A549 (cell line): ENCODE data around the gene RARG. TPM values are rescaled to one million over a fixed set of nuclear protein-coding genes. Genes with fewer than 3 reads are reported as not detected.
A peak's percentile ranks its signal among the peaks of the same experiment; 100 is the strongest.

Source experiments
- ATAC-seq, 2 experiments: fragments of 200-7000 bp in 1 of 2; fragments of >200 bp in 1 of 2; cut with Nextera tagmentation in 1 of 2; cut with Tn5 transposase in 1 of 2; 3 replicates each; pipeline versions ENCODE4 v1.8.0 to v1.9.1; 2018 to 2020; ENCODE audit warnings: mild to moderate bottlenecking in 1 of 2, moderate library complexity in 1 of 2
- CTCF ChIA-PET: fragments of 300-600 bp; sonication (Branson Sonifier 250); formaldehyde crosslinking; extraction: SDS; loops from one replicate; lab custom pipeline; 2021; ENCODE audit warnings: antibody characterized with exemption, inconsistent platforms; lab: Yijun Ruan, JAX
- POLR2A ChIA-PET: fragments of 350-600 bp; formaldehyde crosslinking; extraction: SDS; loops from one replicate; lab custom pipeline; 2021; ENCODE audit warnings: antibody characterized with exemption, inconsistent platforms; lab: Yijun Ruan, JAX
- DNase-seq, 2 experiments: peaks; one replicate each; pipeline versions ENCODE4 v3.0.0 to v3.0.0-alpha.2; 2011 to 2016; ENCODE audit warnings: low read depth in 1 of 2, low spot score in 1 of 2
- FAIRE-seq: peaks from 2 replicates; lab custom pipeline; 2011; peaks lifted over from hg19 to GRCh38; lab: Jason Lieb, UNC
- H3K27ac ChIP-seq, 2 experiments: fragments of >200 bp; sonication (Bioruptor Twin); formaldehyde crosslinking; 3 replicates each; pipeline ENCODE4 v1.5.1; 2016 to 2017
- H3K4me1 ChIP-seq: fragments of >200 bp; sonication (Bioruptor Twin); formaldehyde crosslinking; 3 replicates; pipeline ENCODE4 v1.6.1; 2016
- H3K4me2 ChIP-seq: fragments of >200 bp; sonication (Bioruptor Twin); formaldehyde crosslinking; 3 replicates; pipeline ENCODE4 v1.6.1; 2016
- H3K4me3 ChIP-seq: fragments of >200 bp; sonication (Bioruptor Twin); formaldehyde crosslinking; 3 replicates; pipeline ENCODE4 v1.5.1; 2016
- H3K9me3 ChIP-seq: fragments of >200 bp; sonication (Bioruptor Twin); formaldehyde crosslinking; 3 replicates; pipeline ENCODE4 v1.6.1; 2016
- CEBPB ChIP-seq, 2 experiments: fragments of >200 bp in 1 of 2; sonication (Bioruptor Twin) in 1 of 2; formaldehyde crosslinking in 1 of 2; IDR thresholded peaks; 2 replicates each; pipeline ENCODE4 v1.6.1; 2012 to 2016
- CHD2 ChIP-seq: fragments of 150-350 bp; IDR thresholded peaks from 2 replicates; pipeline ENCODE4 v1.6.1; 2014; ENCODE audit warnings: low read length; ENCODE audit not compliant: partially characterized antibody
- CHD4 ChIP-seq: fragments of 200-600 bp; sonication (generic); IDR thresholded peaks from 2 replicates; pipeline ENCODE4 v1.6.1; 2016; ENCODE audit warnings: antibody characterized with exemption, mild to moderate bottlenecking, borderline replicate concordance
- HEYL ChIP-seq: fragments of 250-450 bp; sonication (Bioruptor Pico); IDR thresholded peaks from 2 replicates; pipeline ENCODE4 v1.8.0; 2021; ENCODE audit warnings: mild to moderate bottlenecking, moderate library complexity
- MAZ ChIP-seq: fragments of 150-350 bp; IDR thresholded peaks from 2 replicates; pipeline ENCODE4 v1.6.1; 2014; ENCODE audit warnings: antibody characterized with exemption, low read depth, low read length, borderline replicate concordance
- NFE2L2 ChIP-seq: fragments of 150-350 bp; conservative IDR thresholded peaks from 2 replicates; pipeline ENCODE4 v1.6.1; 2014; ENCODE audit warnings: low read length
- PHF8 ChIP-seq: fragments of 200-600 bp; sonication (generic); IDR thresholded peaks from 2 replicates; pipeline ENCODE4 v1.6.1; 2016; ENCODE audit warnings: low read depth, mild to moderate bottlenecking, antibody characterized with exemption, moderate library complexity, borderline replicate concordance
- POLR2AphosphoS2 ChIP-seq: conservative IDR thresholded peaks from 2 replicates; pipeline ENCODE4 v1.6.1; 2012; ENCODE audit warnings: low read length, improper control_type of control experiment, inconsistent platforms
- SMC3 ChIP-seq: fragments of >200 bp; sonication (Bioruptor Twin); formaldehyde crosslinking; IDR thresholded peaks from 3 replicates; pipeline ENCODE4 v1.6.1; 2018; ENCODE audit warnings: inconsistent platforms
- SREBF2 ChIP-seq: fragments of 450-650 bp; IDR thresholded peaks from 2 replicates; pipeline ENCODE4 v1.6.1; 2014; ENCODE audit warnings: mild to moderate bottlenecking, moderate library complexity
- TFCP2L1 ChIP-seq: fragments of 250-450 bp; sonication (Bioruptor Pico); IDR thresholded peaks from 2 replicates; pipeline ENCODE4 v1.5.0; 2021; ENCODE audit warnings: mild to moderate bottlenecking
- ZSCAN20 ChIP-seq: fragments of 250-450 bp; sonication (Bioruptor Pico); IDR thresholded peaks from 2 replicates; pipeline ENCODE4 v1.8.0; 2022; ENCODE audit warnings: mild to moderate bottlenecking, moderate library complexity
- WGBS: methylation state at CpG from one replicate; pipeline ENCODE4 v1.1.6; 2017; ENCODE audit errors: missing lambda C conversion rate; 5-methylcytosine and 5-hydroxymethylcytosine counted together
- polyA plus RNA-seq, 4 experiments: library from polyadenylated mRNA; depleted of rRNA in 3 of 4; stranded (reverse); fragments of >200 nt; fragmentation: RNase III in 1 of 4; extraction: RNeasy Plus Mini Kit Qiagen cat#74134 plus additional on column Dnase treatment in 1 of 4; gene quantifications; 2 replicates in 3 of 4; 3 replicates in 1 of 4; pipeline ENCODE4 v1.2.3, GENCODE V29; 2011 to 2017
- TF ChIP-seq, protein P1 (sequence below): fragments of >200 bp; sonication (Bioruptor Twin); formaldehyde crosslinking; IDR thresholded peaks from 3 replicates; pipeline ENCODE4 v1.5.1; 2016
- TF ChIP-seq, protein P2 (sequence below): fragments of 250-450 bp; sonication (Bioruptor Pico); IDR thresholded peaks from 2 replicates; pipeline ENCODE4 v1.5.0; 2021; ENCODE audit warnings: mild to moderate bottlenecking, moderate library complexity, borderline replicate concordance
- TF ChIP-seq, protein P3 (sequence below): IDR thresholded peaks from 2 replicates; pipeline ENCODE4 v1.6.1; 2012
- TF ChIP-seq, protein P4 (sequence below): fragments of 450-650 bp; IDR thresholded peaks from 2 replicates; pipeline ENCODE4 v1.6.1; 2014; ENCODE audit warnings: antibody characterized with exemption
- TF ChIP-seq, protein P5 (sequence below): fragments of 250-450 bp; sonication (Bioruptor Pico); IDR thresholded peaks from 2 replicates; pipeline ENCODE4 v1.5.0; 2020; ENCODE audit warnings: low read depth, mild to moderate bottlenecking, moderate library complexity

The RARG gene
- polyA plus RNA-seq, 2 of the 4 experiments (the other 2 are of a cell fraction), result 15.6 to 17.2 TPM

DNA sequence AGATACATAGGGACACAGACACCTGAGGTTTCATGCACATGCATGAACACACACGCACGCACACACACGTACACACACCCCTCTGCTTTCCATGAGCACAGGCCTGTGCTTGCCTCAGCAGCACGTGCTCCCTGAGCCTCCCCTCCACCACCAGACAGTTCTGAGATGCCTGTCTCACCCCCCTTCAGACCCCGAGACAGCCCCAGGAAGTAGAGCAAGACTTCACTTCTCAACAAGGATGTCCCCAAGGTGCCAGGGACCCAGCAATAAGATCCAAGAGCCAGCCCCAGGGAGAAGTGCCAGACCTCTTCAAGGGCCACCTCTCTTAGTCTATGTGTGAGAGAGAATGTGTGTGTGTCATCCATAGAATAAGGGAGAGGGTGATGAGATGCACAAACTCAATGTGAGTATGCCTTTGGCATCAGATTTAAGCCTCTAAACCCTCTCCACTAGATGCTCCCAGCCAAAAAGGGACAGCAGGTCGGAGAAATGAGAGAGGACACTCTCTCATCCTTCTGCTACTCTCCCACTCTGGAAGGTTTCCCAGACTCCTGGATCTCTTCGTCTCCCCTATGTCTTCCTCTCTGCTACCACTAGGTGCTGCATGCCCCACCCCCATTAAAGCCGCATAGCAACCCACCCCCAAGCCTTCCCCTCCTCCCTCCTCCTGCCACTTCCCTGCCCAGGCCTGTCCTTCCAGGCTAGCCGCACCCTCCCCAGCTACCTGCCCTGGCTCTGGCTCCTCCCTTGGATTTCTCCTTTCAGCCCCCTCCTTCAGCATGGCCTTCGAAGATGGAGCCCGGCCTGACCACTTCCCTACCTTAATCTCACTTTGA lies 7.7 kb downstream of the RARG start:
- ATAC-seq (peak in 1 of 2 experiments; percentile 8; a peak in 2 of 6 replicates), FAIRE-seq (no peak), DNase-seq (peak; percentile 44 to 50)
- Histone ChIP-seq H3K4me3 (no peak overlapping the region), H3K27ac (peak overlapping the region; percentile 12 to 61; a peak in 3 of 6 replicates), H3K4me1 (peaks cover 32% of the 10 kb centered on the region), H3K4me2 (peak overlapping the region; percentile 25; the same call in 1 of the 3 replicates), H3K9me3 (no peaks in the 10 kb centered on the region)
- POLR2A ChIA-PET, result no interaction called here
- WGBS, result 79% methylated on average over 10 of the region's 11 CpGs
- no peak for TF ChIP-seq SREBF2
- TF ChIP-seq, protein P1, sequence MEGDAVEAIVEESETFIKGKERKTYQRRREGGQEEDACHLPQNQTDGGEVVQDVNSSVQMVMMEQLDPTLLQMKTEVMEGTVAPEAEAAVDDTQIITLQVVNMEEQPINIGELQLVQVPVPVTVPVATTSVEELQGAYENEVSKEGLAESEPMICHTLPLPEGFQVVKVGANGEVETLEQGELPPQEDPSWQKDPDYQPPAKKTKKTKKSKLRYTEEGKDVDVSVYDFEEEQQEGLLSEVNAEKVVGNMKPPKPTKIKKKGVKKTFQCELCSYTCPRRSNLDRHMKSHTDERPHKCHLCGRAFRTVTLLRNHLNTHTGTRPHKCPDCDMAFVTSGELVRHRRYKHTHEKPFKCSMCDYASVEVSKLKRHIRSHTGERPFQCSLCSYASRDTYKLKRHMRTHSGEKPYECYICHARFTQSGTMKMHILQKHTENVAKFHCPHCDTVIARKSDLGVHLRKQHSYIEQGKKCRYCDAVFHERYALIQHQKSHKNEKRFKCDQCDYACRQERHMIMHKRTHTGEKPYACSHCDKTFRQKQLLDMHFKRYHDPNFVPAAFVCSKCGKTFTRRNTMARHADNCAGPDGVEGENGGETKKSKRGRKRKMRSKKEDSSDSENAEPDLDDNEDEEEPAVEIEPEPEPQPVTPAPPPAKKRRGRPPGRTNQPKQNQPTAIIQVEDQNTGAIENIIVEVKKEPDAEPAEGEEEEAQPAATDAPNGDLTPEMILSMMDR, result peak; percentile 8; the same call in 1 of the 3 replicates
- TF ChIP-seq POLR2AphosphoS2, result no peak
- CTCF ChIA-PET, result interaction anchor here (0.8 to 33.2 kb wide), 10 partner anchors 8 to 157 kb away, joined by 3 to 1046 read pairs (median 6); partner anchors contain the start of genes MYG1 and PFDN5

DNA sequence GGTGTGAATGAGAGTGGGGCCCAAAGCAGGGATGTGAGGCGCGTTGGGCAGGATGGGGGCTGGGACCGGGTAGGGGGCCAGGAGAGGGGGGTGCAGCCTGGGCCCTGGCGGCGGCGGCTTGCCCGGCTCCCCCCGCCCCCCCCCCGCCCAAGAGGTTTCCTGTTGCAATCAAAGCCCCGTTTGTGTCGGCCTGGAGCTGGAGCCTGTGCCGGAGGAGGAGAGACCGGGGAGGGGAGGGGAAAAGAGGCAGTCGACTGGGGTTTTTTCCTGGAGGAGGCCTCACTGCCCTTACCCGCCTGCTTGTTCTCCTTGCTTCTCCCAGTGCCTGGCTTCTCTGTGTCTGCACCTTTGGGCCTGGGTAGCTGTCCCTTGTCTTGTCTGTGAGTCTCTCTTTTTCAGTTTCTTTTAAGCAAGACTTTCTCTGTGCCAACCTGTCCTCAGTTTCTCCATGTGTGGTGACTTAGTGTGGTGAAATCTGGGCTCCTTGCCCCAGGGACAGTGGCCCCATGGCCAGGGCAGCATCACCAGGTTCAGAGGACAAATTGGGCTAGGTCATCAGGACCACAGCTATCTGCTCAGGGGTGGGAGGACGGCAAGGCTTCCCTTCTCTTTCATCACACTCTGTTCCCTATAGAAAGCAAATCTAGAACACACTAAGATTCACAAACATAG lies 8.5 kb downstream of the RARG start:
- H3K9me3 ChIP-seq, result no peaks in the 10 kb centered on the region
- ChIA-PET CTCF (interaction anchor here (0.7 to 33.2 kb wide), 6 partner anchors 11 to 170 kb away, joined by 3 to 1046 read pairs (median 5); partner anchors contain the start of genes MYG1 and PFDN5), POLR2A (no interaction called here)
- no peak overlapping the region for H3K4me3 ChIP-seq
- H3K4me2 ChIP-seq, result no peak overlapping the region
- H3K27ac ChIP-seq, result peak overlapping the region in 1 of 2 experiments; percentile 98; a peak in 3 of 6 replicates
- no peak for FAIRE-seq
- DNase-seq, result no peak
- TF ChIP-seq, protein P2, sequence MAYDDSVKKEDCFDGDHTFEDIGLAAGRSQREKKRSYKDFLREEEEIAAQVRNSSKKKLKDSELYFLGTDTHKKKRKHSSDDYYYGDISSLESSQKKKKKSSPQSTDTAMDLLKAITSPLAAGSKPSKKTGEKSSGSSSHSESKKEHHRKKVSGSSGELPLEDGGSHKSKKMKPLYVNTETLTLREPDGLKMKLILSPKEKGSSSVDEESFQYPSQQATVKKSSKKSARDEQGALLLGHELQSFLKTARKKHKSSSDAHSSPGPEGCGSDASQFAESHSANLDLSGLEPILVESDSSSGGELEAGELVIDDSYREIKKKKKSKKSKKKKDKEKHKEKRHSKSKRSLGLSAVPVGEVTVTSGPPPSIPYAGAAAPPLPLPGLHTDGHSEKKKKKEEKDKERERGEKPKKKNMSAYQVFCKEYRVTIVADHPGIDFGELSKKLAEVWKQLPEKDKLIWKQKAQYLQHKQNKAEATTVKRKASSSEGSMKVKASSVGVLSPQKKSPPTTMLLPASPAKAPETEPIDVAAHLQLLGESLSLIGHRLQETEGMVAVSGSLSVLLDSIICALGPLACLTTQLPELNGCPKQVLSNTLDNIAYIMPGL, result no peak
- no peak for TF ChIP-seq CHD2
- TF ChIP-seq, protein P3, sequence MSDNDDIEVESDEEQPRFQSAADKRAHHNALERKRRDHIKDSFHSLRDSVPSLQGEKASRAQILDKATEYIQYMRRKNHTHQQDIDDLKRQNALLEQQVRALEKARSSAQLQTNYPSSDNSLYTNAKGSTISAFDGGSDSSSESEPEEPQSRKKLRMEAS, result no peak
- TF ChIP-seq ZSCAN20 (CRISPR knock-in tag), result no peak
- no peak for TF ChIP-seq PHF8
- no peak for TF ChIP-seq SMC3
- WGBS, result 61% methylated on average over 13 of the region's 16 CpGs
- no peak for ATAC-seq
- H3K4me1 ChIP-seq, result peaks cover 40% of the 10 kb centered on the region

DNA sequence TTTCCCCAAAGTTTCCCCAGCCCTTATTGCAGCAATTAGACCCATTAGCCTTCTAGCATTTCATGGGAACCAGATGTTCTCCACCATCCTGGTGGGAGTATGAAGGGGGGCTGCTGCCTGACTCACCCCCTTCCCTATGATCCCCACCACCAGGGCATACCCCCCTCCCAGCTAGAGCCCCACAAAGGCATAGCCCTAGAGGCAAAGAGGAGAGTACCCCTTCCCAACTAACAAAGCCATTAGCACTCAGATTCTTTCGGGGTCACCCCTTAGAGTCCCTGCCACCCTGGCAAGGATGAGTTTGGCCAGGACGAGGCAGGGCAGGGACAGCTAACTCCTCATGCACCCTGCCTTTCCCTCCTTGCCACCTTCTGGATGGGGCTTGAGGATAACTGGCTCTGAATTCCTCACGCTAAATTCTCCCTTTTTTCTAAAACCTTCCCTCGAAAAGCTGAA lies 9.2 kb downstream of the RARG start:
- DNase-seq, result no peak
- ChIA-PET CTCF (interaction anchor here (0.7 to 33.2 kb wide), 6 partner anchors 10 to 169 kb away, joined by 3 to 1046 read pairs (median 5); partner anchors contain the start of genes MYG1 and PFDN5), POLR2A (no interaction called here)
- TF ChIP-seq, protein P4, sequence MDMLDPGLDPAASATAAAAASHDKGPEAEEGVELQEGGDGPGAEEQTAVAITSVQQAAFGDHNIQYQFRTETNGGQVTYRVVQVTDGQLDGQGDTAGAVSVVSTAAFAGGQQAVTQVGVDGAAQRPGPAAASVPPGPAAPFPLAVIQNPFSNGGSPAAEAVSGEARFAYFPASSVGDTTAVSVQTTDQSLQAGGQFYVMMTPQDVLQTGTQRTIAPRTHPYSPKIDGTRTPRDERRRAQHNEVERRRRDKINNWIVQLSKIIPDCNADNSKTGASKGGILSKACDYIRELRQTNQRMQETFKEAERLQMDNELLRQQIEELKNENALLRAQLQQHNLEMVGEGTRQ, result no peak
- TF ChIP-seq, protein P5, sequence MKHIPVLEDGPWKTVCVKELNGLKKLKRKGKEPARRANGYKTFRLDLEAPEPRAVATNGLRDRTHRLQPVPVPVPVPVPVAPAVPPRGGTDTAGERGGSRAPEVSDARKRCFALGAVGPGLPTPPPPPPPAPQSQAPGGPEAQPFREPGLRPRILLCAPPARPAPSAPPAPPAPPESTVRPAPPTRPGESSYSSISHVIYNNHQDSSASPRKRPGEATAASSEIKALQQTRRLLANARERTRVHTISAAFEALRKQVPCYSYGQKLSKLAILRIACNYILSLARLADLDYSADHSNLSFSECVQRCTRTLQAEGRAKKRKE (CRISPR knock-in tag), result no peak
- no peak for TF ChIP-seq CHD4
- TF ChIP-seq CEBPB (IDR thresholded peaks at IDR 0.05), result no peak
- no peak for TF ChIP-seq HEYL (CRISPR knock-in tag)
- TF ChIP-seq TFCP2L1, result no peak
- TF ChIP-seq NFE2L2, result no peak
- no peak for TF ChIP-seq MAZ
- Histone ChIP-seq H3K4me2 (peak overlapping the region; percentile 97), H3K4me3 (no peak overlapping the region), H3K4me1 (peaks cover 46% of the 10 kb centered on the region), H3K9me3 (no peaks in the 10 kb centered on the region), H3K27ac (peak overlapping the region; percentile 98; a peak in 4 of 6 replicates)
- no peak for FAIRE-seq
- ATAC-seq, result no peak
- 87% methylated on average over 4 of the region's 4 CpGs for WGBS
